ENCODE data around the gene RRM2.

The RRM2 gene

GRCh38 chr2:10122500-10123280 is at the start of gene RRM2:
RRM2 (plus strand) TSS chr2:10122739; CDS start chr2:10122799, 60 bp downstream.
- DNase-seq (ENCODE audit: low spot score), result peak; percentile 98

GRCh38 chr2:10073706-10074105 is 48.8 kb upstream of the RRM2 start:
- DNase-seq (ENCODE audit: low spot score), result no peak

GRCh38 chr2:10075101-10075500 is 47.4 kb upstream of the RRM2 start:
- no peak for DNase-seq (ENCODE audit: low spot score)

GRCh38 chr2:10075571-10076209 is 46.8 kb upstream of the RRM2 start:
- no peak for DNase-seq (ENCODE audit: low spot score)

DNA sequence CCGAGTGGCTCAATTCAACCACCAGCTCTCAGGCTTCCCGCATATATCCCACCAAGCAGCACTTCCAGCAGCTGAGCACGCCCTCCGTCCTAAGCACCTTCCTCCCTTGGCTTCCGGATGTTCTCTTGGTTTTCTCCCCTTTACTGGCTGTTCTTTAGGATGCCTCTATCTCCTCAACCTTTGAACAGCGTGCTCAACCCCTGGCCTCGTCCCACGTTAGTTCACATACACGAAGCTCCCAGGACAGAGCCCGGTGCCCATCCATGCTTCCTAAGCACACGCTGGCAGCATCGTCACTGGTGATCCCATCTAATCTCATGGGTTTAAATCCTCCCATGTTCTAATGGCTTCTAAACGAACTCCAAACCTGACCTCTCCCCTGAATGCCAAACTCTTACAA is 46.0 kb upstream of the RRM2 start:
- no peak for DNase-seq (ENCODE audit: low spot score)

- no peak for DNase-seq (ENCODE audit: low spot score)
Observed at GRCh38 chr2:10076988-10077527, 45.5 kb upstream of the RRM2 start.

DNA sequence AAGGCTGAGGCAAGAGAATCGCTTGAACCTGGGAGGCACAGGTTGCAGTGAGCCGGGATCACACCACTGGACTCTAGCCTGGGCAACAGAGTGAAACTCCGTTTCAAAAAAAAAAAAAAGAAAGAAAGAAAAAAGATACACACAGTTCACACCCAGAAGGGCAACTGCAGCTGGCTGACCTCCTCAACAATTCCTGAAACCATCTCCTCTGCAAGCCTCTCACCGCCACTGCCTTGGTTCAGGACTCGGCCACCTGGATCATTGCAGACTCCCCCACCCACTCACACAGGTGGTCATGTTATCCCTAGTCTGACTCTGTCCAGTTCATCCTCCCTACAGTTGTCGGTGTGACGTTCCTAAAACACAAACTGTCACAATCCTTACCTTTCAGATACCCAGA is 44.5 kb upstream of the RRM2 start:
- no peak for DNase-seq (ENCODE audit: low spot score)

DNA sequence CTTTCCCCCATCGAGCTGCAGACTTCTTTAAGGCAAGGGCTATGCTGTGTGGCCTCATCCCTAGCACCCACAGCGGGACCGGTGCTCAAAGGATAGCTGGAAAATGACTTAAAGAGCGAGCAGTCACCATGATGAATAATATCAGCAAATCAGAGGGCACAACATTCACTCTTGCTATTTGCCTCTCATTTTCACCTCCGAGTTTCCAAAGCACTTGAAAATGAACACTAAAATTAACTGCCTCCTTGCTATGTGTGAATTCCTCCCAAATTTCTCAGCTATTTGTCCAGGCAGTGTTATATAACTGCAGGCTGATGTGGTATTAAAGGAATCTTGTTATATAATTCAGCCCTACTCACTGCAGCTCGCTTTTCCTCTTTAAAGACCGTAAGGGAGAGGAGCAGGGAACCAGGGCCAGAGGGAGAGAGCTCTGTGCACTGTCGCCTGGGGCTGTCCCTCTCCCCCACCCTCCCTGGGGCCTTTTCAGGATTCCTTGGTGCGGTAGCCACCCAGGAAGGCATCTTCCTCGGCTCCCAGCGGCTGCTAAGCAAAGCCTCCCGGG is 43.8 kb upstream of the RRM2 start:
- no peak for DNase-seq (ENCODE audit: low spot score)

- peak; percentile 84 for DNase-seq (ENCODE audit: low spot score)
Observed at GRCh38 chr2:10079266-10079869, 43.2 kb upstream of the RRM2 start.

DNA sequence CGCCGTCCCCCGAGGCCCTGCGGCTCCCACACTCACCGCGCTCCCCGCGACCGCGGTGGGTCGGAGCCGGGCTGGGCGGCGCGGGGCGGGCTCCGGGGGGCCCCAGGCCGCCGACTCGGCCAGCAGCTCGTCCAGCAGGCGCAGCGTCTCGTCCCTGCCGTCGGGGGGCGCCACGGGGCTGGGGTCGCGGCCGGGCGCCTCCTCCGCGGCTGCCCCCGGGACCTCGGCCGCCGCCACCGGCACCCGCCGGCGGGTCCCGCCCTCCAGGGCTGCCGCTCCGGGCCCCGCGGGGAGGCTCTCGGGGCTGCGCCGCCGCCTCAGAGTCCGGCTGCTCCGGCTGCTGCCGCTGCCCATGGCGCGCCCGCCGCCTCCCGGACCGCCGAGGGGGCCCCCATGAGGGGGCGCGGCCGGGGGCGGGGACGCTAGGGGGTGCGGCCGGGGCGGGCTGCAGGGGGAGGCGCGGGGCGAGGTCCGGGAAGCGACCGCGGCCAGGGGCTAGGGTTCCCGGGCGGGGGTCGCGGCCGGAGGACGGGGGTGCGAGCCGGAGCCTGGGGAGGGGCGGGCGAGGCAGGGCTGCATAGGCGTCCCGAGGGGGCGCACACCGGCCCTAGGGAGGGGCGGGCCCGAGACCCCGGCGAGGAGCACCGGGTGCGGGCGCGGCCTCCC is 42.5 kb upstream of the RRM2 start, which contains the start of gene CYS1:
TSS of gene CYS1 (minus strand) at position 542 of the 666 bp plus-strand sequence. CDS start at position 354, 188 bp downstream.
- DNase-seq (ENCODE audit: low spot score), result peak; percentile 87

DNA sequence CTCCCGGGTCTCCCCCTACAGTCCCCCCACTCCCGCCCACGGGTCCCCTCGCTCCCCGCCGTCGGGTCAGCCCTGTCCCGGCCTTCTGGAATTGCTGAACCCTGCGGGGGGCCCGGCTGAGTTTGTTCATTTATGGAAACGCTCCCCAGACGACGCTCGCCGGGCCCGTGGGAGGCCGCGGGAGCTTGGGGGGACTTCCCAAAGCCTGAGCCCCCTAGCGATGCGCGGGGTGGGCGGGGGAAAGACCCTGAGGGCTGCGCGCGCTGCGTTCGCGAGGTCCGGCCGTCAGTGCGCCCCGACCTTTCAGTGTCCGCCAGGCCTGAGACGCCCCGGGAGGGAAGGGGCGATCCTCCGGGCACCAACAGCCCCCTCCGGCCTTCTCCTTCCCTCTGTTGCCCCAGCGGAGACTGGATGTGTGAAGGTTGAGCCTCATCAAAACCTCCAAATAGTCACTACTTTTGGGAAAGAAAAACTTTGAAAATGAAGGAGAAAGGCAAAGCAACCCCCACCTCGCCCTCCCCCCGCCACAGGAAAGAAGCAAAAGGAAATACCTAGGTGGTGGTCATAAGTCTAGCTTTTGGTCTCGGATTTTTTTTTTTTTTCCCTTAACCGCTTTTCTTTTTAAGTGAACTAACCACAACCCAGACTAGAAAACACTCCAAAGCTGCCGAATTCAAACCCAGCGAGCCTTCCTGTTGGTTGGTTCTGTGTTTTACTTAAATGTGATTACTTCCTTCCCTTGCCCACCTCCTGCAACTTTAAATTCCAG is 41.8 kb upstream of the RRM2 start:
- no peak for DNase-seq (ENCODE audit: low spot score)

GRCh38 chr2:10083046-10083445 is 39.5 kb upstream of the RRM2 start:
- DNase-seq (ENCODE audit: low spot score), result peak; percentile 39

GRCh38 chr2:10083692-10084211 is 38.8 kb upstream of the RRM2 start:
- no peak for DNase-seq (ENCODE audit: low spot score)

DNA sequence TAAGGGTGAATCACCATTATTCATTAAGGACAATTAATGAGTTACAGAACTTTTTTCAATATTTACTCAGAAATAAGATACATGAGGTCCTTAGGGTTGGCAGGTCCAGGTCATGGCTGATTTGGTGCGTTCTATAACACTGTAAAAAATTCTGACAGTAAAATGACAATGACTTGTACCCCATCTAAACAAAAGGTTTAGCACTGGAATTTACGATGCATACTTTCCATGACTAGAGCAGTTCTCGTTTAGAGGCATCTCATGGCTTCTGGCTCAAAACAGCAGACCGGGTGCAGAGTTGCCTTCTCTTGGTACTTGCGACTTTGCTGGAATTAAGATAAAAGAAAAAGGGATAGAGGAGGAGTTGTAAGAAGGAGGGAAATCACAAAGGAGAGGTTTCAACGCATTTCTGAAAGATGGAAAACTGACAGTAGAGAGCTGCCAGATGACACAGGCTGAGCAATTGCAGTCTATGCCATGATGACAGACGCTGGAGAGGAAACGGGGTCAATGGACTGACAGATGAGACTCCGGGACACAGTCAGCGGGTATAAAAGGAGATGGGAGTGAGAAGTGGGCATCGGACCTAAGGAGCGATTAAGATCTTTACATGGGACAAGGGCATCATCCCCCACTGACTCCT is 38.2 kb upstream of the RRM2 start:
- no peak for DNase-seq (ENCODE audit: low spot score)

GRCh38 chr2:10085043-10085667 is 37.4 kb upstream of the RRM2 start:
- DNase-seq (ENCODE audit: low spot score), result no peak

DNA sequence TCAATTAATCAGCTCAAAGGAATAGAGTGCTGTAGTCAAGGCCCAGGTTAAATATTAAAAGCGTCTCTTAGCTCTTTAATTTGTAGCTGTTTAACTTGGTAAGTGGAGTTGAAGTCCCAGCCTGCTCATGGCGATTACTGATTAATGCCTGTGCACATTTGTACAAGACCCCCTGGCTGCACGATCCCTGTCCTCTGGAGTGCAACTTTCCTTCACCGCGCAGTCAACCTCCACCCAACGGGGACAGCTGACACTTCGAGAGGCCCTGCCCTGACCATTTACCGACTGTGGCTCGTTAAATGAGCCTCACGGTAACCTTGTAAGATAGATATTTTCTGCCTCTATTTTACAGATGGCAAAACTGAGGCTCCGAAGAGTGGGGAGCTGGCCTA is 36.9 kb upstream of the RRM2 start:
- no peak for DNase-seq (ENCODE audit: low spot score)

DNA sequence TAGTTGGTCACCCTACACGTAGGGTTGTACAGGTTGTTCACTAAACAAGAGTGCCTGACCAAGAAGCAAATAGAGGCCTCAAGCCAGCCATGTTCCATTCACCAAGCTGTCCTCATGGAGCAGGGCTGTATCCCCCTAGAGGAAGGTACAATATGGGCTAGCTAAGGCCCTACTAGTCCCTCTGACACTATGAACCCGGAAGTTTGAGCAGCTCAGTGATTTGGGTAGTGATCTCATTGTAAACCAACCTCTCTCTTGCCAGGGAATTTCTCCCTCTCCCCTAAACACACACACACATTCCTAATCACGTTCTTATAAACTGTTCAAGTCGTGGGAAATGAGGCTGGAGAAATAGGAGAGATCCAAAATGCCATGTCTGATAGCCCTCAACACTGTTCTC is 35.6 kb upstream of the RRM2 start:
- DNase-seq (ENCODE audit: low spot score), result no peak

DNA sequence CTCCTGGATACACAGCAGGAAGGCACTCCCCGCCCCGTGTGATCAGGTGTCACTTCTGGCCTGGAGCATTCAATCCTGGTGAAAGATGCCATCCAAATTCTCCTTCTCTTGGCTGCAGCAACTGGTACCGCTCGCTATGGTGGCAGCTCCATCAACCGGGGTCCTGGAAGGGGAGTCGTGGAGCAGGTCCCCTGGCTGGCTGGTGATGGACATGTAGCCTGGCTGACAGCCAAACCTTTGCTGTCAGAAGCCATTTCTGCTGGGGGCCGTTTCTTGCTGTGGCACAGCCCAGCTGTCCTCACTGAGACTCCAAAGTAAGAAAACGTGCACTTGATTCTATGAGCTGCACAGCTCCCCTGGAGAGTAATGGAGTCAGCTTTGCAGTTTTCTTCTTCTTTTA is 35.2 kb upstream of the RRM2 start:
- no peak for DNase-seq (ENCODE audit: low spot score)

GRCh38 chr2:10089565-10090190 is 32.9 kb upstream of the RRM2 start:
- DNase-seq (ENCODE audit: low spot score), result no peak

Data from AG20443 (cell line).